ENCODE measurements around the gene NBL1.
"Not testable (repeated sequence)": the region's sequence is repeated elsewhere in the genome, so short reads cannot be mapped to it uniquely, and the experiment has no call there.

The NBL1 gene

DNA sequence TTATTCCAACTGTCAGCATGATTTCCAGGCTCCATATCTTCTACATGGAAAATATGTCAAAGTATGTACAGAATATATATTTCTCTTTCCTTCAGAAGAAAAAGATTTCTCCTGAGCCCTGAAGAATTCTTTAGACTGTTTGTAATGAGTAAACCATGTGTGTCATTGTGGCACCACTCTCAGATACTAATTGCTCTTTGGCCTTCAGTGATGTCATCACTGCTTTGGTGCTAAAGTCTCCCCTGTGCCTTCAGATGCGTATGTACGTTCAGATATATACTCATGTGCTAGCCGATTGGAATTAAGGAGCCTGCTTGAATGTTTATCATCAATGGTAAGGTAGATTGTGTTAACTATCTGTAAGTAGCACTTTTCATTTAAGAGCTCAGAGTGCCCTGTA lies 20.6 kb upstream of the NBL1 start:
- DNase-seq, result no peak

DNA sequence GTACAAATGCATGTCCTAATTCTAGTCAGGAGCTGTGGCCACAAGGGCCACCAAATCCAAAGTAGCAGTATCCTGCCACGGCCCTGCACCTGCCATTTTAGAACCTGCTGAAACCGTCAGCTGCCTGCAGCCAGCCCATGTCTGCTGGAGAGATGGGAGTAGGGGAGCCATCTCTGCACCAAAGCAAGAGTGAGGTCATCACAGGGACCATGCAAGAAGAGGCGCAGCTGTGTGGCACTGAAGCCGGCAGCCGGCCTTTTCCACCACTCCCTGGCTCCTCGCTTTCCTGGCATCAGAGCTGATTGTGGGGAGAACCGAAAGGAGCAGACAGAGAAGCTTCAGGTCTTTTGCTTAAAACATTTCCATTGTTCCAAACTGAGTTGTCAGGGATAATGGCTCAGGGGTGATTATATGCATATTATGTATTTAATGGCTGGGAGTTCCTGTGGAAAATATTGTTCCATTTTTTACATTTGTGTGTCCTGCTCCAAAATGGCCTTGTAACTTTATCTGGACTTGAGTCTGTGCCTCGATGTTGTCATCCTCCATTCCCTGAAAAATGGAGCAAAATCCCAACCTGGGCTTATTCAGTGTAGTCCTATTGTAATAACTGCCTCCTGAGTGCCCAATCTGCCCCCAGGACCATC lies 18.7 kb upstream of the NBL1 start:
- no peak for DNase-seq

DNA sequence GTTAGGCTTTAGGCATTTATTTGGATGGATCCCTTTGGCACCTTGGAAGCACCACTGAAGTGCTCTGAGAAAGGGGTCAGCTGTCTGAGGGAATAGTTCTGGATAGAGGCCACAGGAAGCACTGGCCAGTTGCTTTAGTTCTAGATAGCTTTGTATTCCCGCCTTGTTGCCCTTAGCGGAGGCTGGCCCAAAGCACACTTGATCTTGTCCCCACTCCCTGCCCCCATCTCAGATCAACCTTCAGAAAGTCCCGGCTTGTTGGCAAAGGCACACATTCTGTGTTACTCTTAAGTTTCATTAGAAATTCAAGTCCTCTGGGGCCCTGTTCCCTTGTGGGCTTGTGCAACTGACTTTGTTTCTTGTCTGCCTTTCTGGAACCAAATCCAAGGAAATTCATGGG lies 15.2 kb upstream of the NBL1 start:
- DNase-seq, result no peak

DNA sequence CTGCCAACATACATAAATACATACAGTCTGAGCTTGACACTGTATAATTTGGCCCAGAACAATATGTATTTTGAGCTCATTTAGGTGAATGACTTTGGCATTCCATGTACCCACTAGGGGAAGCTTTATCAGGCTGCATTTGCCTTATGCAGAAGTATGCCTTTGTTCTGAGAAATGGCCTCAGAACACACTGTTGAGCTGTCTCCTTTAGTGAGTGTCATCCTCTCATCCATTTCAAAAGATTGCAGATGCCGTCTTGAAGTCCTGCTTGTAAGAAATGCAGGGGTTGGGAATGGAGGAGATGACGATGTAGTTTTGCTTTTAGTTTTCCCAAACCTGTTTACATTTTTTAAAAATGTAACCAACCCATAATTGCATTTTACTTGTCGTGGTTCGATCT lies 14.8 kb upstream of the NBL1 start:
- no peak for DNase-seq

DNA sequence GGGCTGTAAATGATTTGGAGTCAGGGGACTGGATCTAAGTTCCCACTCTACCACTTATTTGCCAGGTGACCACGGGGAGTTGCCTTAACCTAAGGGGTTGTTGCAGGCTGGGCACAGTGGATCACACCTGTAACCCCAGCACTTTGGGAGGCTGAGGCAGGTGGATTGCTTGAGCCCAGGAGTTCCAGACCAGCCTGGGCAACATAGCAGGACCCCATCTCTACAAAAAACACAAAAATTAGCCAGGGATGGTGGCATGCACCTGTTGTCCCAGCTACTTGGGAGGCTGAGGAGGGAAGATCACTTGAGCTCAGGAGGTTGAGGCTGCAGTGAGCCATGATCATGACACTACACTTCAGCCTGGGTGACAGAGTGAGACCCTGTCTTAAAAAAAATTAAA lies 13.9 kb upstream of the NBL1 start:
- DNase-seq, result not testable (repeated sequence)

DNA sequence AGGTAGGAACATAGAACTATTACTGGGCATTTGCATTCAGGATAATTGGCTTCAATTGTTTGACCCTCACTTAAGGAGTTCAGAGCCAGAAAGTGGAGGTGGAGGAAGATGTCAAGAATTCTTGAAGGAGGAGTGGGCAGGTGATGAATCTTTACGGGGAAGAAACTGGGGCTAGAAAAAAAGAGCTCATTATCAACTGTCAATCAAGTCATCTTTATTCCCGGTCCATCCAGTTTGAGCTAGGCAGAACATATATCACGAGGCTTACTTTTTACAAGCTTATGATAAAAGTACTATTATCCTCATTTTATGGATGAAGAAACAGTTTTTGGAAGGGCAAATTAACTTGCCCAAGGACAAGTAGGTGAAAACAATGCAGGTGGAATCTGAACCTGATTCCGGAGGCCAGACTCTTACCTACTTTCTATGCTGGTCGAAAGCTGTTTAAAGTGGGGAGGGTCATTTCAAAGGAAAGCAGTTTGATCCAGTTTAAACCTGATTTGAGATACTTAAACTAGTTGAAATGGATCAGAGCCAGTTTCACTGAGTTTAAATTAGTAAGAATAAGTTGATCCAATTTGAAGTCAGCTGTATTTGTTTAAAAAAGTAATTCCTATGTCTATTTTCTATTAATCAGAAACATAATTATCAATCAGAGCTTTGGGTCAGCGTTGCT lies 13.3 kb upstream of the NBL1 start:
- DNase-seq, result no peak

DNA sequence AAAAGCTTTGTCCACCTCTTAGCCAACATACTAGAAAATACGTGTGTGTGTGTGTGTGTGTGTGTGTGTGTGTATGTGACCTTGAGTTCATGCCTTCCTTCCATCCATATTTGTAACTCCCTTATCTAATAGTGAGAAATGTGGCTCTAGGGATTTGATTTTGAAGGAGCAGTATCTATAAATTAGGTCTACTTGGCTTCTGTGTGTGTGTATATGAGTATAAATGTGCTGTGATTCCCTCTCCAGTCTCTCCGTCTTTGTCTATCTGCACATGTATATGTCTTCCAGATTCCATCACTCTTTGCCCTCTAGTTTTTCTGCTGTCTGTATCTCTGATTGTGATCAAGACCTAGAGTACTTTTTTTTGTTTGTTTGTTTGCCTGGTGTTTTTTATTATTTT lies 11.9 kb upstream of the NBL1 start:
- no peak for DNase-seq

DNA sequence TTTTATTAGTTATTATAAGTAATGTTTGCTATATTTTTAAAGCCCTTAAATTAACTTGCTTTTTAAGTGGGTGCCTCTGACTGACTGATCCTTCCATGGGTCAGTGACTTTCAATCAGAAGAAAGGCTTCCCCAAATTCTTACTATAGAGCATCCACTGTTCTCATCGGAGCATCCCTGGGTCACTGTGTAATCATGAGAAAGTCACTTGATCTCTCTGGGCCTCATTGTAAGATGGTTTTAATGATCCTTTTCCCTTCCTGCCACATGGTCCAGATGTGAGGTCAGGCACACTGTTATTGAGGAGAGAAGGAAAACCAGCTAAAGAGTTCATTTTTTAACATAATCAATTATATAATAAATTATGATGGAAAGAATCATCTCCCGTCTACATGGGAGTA lies 11.0 kb upstream of the NBL1 start:
- no peak for DNase-seq

DNA sequence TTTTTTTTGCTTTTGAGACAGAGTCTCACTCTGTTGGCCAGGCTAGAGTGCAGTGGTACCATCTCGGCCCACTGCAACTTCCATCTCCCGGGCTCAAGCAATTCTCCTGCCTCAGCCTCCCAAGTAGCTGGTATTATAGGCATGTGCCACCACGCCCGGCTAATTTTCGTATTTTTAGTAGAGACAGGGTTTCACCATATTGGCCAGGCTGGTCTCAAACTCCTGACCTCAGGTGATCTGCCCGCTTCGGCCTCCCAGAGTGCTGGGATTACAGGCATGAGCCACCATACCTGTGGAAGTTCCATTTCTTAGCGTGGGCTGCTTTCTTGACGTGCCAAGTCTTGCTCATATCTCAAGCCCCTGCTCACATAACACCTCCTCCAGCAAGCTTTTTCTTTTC lies 9.0 kb upstream of the NBL1 start:
- not testable (repeated sequence) for DNase-seq

DNA sequence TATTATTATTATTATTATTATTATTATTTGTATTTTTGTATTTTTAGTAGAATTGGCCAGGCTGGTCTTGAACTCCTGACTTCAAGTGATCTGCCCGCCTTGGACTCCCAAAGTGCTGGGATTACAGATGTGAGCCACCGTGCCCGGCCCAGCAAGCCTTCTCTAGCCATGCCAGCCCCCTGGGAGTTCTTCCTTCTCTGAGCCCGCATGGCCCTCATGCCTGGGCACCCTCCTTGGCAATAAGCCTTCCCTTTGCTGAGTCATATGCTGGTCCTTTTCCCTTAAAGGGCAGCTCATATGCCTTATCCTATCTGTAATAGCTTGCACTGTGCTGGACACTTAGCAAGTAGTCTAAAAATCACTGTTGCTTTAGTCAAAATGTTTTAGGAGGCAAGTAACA lies 8.5 kb upstream of the NBL1 start:
- no peak for DNase-seq

DNA sequence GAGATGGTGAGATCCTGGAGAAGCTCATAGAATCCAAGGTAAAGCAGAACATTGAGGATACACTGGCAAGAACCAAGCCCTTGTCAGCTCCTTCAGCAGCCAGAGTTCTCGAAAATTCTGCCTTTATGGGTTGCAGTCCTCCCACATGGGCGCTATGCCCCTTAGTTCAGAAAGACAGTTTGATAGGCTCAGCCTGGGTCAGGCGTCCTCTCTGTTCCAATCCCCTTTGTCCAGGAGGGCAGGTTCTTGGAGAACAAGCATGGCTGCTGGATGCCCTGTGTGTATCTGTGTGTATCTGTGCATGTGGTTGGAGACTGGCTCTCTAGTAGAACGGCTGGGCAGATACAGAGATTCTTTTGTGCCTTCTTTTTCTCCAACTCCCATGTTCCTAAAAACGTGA lies 8.0 kb upstream of the NBL1 start:
- DNase-seq, result no peak

DNA sequence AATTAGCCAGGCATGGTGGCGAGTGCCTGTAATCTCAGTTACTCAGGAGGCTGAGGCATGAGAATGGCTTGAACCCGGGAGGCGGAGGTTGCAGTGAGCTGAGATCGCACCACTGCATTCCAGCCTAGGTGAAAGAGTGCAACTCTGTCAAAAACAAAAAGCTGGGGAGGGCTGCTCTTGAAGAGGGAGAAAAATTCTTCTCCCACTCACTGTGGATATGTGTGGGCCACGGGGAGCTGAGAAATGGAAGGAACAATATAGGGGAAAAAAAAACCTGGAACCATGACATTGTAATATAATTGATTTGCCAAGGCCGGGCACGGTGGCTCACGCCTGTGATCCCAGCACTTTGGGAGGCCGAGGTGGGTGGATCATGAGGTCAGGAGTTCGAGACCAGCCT lies 7.4 kb upstream of the NBL1 start:
- DNase-seq, result not testable (repeated sequence)

DNA sequence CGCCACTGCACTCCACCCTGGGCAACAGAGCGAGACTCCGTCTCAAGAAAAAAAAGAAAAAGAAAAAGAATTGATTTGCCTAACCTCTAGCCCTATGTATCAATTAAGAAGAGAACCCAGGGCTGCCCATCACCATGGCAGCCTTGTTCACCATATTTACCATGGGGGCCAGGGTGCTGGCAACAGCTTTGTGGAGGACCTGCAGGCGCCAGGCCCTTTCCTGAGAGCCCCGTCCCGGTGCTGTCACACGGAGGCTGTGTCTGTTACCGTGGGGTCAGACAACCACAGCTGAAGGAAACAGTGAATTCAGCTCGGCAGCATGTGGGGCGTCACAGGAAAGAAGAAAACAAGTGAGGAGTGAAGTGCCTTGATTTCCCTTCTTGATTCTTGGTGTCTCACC lies 6.5 kb upstream of the NBL1 start:
- no peak for DNase-seq

DNA sequence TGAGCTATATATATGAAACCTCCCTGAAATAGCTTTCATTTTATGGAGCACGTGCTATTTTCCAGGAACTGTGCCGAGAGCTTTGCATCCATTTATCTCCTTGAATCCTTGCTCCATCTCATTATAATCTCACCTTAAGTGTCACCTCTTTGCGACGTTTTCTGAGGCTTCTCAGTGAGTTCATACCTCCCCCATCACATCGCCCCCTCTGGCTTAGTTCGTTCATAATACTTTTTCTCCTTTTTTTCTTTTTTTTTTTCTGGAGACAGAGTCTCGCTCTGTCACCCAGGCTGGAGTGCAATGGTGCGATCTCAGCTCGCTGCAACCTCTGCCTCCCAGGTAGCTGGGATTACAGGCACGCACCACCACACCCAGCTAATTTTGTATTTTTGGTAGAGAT lies 4.9 kb upstream of the NBL1 start:
- not testable (repeated sequence) for DNase-seq

DNA sequence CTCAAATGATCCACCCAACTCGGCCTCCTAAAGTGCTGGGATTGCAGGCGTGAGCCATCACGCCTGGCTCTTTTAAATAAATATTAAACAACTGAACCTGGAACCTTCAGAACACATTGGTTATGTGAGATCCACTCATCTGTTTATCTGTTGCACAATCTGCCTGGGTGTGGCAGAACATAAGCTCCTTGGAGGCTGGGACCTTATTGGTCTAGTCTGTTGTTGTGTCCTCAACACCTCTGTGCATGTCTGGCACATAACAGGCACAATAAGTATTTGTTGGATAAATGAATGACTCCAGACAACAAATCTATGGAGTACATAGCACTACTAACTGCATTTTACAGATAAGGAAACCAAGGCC lies 4.1 kb upstream of the NBL1 start:
- no peak for DNase-seq

DNA sequence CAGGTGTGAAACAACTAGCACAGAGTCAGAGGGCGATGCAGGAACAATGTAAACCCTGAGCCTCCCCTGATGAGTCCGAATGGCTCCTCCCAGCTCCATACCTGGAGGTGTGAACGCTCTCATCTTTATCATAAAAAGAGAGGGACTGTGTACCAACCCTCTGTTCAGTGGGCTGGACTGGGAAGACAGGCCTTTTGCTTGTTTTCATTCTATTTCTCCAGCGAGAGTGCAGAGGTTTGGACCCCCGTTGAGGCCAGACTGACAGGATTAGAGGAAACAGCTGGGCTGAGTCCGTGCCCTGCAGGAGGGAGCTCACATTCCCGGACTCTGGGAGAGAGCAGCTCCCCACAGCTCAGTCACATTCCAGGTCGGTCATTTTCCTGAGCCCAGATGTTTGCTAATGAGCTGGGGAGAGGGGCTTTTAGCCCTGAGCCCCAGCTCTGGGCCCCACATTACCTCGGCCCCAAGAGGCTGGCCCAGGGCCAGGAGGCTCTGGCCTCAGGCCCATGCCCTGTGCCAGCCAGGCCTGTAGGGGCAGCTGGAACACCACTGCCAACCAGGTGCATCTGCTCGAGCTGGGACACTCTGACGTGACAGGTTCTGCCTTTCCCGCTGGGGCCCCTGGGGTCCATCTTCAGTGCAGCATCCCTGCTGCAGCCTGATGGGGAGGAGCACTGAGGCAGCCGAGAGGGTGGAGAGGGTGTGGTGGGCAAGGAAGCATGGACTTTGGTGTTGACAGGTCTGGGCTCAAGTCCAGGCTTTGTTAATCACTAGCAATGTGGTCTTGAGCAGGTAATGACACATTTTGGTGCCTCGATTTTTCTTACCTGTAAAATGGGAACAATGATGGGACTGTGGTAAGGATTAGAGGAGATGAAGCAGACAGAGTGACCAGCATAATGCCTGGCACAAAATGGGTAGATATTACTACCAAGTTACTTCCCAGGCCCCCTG lies 3.5 kb upstream of the NBL1 start:
- DNase-seq, result no peak

DNA sequence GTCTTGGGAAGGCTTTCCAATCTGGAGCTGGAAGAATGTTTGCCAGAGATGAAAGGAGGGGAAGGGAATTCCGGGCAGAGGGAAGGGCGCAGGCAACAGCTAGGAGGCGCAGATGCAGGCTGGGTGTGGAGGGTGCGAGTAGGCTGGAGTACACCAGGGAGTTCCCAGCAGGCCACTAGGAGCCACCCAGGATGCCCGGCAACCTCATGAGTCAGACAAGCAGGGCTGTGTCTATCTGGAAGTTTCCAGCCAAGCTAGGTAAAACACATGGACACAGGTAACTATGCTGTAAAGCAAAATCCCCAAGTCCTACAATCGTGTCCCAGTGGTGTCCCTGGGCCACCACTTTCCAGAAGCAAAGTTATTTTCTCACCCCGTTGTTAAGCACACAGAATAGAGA lies 990 bp upstream of the NBL1 start:
- DNase-seq, result no peak

DNA sequence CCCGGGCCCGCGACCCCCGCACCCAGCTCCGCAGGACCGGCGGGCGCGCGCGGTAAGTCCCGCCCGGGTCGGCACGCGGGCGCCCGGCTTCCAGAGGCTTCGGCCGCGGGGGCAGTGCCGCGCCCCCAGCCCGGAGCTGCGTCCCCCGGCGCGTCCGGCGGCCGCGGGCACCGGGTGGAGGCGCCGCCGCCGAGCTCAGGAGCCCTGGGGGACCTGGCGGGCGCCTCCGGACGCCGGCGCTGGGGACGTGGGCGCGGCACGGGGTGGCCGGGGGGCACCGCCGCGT lies 227 bp downstream of the NBL1 start:
- DNase-seq, result no peak

DNA sequence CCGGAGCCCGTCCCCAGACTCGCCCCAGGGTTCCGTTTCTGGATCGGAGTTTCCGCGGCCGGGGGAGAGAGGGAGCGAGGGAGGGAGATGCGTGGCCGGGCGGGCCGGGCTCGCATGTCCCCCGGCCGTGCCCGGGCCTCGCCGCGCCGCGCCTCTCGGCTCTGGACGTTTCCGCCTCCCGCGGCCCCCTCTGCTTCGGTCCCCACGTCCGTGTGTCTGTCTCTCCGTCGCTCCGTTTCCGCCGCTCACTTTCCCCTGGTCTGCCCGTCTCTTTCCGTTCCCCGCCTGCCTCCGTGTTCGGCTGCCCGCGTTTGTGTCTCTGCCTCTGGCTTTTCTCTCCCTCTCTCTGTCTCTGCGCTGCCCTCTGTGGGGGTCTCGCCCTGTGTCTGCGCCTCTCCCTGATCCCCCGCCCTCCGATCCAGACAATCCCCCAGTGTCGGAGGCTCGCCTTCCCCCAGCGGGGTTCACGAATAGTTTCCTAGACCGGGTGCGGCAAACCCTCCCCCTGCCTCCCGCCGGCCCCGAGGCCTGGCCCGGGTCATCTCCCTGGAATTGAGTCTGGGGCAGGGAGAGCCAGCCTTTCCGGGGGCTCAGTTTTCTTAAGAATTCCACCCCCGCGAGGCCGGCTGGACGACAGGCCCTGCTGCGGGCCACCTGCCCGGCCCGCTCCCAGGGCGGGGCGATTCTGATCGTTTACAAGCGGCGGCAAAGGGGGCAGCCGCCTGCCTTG lies 735 bp downstream of the NBL1 start:
- DNase-seq, result no peak

DNA sequence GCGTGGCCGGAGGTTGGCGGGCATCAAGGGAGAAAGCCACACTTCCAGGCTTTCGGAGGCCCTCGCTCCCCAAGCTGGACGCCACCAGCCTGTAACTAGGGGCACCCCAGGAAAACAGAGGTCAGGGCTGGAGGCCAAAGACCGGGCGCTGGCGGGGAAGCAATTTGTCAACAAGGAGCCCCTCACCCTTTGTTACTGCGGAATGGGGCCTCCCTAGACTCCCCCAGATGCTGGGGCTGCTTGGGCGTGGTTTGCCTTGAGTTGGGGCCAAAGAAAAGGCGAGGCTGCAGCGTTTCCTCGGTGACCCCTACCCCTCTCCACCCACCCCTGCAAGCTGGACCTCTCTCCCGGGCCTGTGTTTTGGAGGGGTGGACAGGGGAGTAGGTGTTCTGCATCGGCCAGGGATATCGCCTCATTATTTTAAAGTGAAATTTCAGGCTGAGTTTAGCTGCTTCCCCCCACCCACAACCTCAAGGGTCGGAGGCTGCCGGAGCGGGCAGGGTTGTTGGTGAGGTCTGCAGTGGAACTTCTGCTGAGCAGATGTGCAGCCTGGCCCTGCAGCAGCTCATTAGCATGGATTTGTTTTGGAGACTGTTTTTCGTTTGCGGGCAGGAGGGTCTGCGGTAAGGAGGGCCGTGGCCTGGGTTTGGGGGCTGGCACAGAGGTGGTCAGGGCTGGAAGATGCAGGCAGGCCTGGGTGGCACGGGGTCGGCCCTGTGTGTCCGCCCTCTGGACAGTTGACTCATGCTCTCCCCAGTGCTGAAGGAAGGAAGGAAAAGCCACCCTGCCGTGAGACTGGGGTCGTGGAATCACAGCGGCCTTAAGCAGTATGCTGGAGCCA lies 1.5 kb downstream of the NBL1 start:
- no peak for DNase-seq

DNA sequence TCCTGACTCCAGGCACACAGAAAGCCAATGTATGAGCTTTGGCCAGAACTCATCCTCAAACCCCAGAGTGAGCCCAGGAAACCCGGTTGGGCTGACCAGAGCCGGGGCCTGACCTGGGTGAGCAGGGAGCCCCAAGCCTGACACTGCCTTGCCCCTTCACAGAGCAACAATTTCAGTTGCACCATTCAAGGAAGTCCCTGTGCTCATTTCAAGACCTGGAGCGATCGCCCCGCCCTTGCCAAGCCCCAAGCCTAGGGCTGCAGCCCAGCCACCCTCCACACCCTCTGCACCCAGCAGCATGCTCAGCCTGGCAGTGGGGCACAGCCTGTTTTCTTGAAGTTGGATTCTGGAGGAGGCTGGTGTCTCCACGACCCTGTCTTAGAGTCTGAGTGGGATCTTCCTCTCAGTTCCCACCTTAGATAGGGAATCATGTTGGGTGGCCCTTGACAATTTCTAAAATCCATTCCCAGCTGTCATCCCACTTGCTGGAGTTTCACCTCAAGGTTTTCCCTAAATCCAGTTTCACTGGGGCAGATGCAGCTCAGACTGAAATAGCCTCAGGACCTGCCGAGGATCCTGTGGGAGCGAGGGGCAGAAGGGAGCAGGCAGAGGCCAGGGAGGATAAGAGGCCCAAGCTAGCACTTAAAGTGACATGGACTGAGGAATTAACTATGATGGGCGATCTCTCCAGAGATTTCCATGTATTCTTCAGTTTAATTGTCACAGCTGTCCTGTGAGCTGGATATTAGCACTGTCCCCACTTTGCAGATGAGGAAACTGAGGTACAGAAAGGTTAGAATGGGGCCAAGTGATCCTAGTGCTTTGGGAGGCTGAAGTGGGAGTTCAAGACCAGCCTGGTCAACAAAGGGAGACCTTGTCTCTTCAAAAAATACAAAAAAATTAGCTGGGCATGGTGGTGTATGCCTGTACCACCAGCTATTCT lies 2.5 kb downstream of the NBL1 start:
- DNase-seq, result no peak

DNA sequence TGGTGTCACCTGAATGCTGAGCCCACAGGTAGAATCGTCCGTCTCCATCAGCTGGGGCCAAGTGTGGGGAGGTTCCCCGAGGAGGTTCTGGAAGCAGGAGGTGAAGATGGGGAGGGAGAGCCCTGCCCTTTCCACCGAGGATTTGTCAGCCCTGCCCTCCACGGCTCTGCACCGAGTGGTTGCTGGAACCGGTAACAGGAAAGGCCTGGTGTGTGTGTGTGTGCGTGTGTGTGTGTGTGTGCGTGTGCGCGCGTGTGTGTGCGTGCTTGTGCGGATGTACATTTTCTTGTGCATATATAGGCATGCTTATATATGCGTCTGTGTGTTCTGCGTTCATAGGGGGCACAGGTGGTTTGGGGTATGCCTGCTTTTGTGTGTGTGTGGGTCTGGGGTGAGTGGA lies 3.5 kb downstream of the NBL1 start:
- DNase-seq, result no peak

Data from activated CD4-positive, CD25-positive, alpha-beta regulatory T cell treated with anti-CD3 and anti-CD28 coated beads, Interleukin-2, amount 50 U/mL, for 72 hours (primary cell).